GM21367 (cell line): ENCODE results near the gene HEYL.

Experiments used
- ATAC-seq: cut with Tn5 transposase; IDR thresholded peaks from one replicate; pipeline ENCODE4 v1.9.1; 2021; ENCODE audit not compliant: unreplicated experiment

HEYL gene

GRCh38 chr1:39639305-39640130 is at the start of gene HEYL:
TSS of gene HEYL (minus strand) at chr1:39639643. CDS start at chr1:39639625, 18 bp downstream.
- ATAC-seq: no peak

- ATAC-seq: no peak
Observed at GRCh38 chr1:39689214-39689613, 49.8 kb upstream of the HEYL start.

GRCh38 chr1:39688706-39689105 is 49.3 kb upstream of the HEYL start:
- ATAC-seq: no peak

GRCh38 chr1:39687243-39687642 is 47.8 kb upstream of the HEYL start:
- ATAC-seq: no peak

- no peak for ATAC-seq
Observed at GRCh38 chr1:39685071-39685470, 45.6 kb upstream of the HEYL start.

- no peak for ATAC-seq
Observed at GRCh38 chr1:39684313-39684664, 44.8 kb upstream of the HEYL start.

- no peak for ATAC-seq
Observed at GRCh38 chr1:39683591-39684312, 44.3 kb upstream of the HEYL start.

GRCh38 chr1:39681999-39682398 is 42.6 kb upstream of the HEYL start:
- ATAC-seq: no peak

GRCh38 chr1:39681294-39681693 is 41.9 kb upstream of the HEYL start:
- no peak for ATAC-seq

GRCh38 chr1:39680751-39681150 is 41.3 kb upstream of the HEYL start:
- ATAC-seq: no peak

GRCh38 chr1:39679821-39680220 is 40.4 kb upstream of the HEYL start:
- no peak for ATAC-seq

- no peak for ATAC-seq
Observed at GRCh38 chr1:39678889-39679288, 39.4 kb upstream of the HEYL start.

GRCh38 chr1:39677645-39678044 is 38.2 kb upstream of the HEYL start:
- ATAC-seq: no peak

- ATAC-seq: no peak
Observed at GRCh38 chr1:39676948-39677548, 37.6 kb upstream of the HEYL start.

- no peak for ATAC-seq
Observed at GRCh38 chr1:39675220-39675619, 35.8 kb upstream of the HEYL start.

- no peak for ATAC-seq
Observed at GRCh38 chr1:39673215-39673614, 33.8 kb upstream of the HEYL start.

- ATAC-seq: no peak
Observed at GRCh38 chr1:39672551-39672947, 33.1 kb upstream of the HEYL start.

GRCh38 chr1:39671793-39672550 is 32.5 kb upstream of the HEYL start, which contains the start of gene NT5C1A:
TSS of gene NT5C1A (minus strand) at chr1:39672107. CDS start at chr1:39672038, 69 bp downstream.
- no peak for ATAC-seq

- no peak for ATAC-seq
Observed at GRCh38 chr1:39671433-39671792, 32.0 kb upstream of the HEYL start.

GRCh38 chr1:39670689-39671088 is 31.2 kb upstream of the HEYL start:
- ATAC-seq: no peak

GRCh38 chr1:39668894-39669293 is 29.5 kb upstream of the HEYL start:
- ATAC-seq: no peak
